Suprapubic skin (tissue), 3 donors: ENCODE results near the gene CCDC57.

Experiments
- EP300 ChIP-seq: sonication (generic); formaldehyde crosslinking; IDR thresholded peaks from one replicate; pipeline ENCODE4 v1.6.1; 2017; ENCODE audit warnings: antibody characterized with exemption
- POLR2A ChIP-seq, 2 donors: fragments of 450-650 bp; IDR thresholded peaks; one replicate each; pipeline ENCODE4 v1.6.1; 2017; ENCODE audit warnings: antibody characterized with exemption in 2 of 2, mild to moderate bottlenecking in 2 of 2, moderate library complexity in 2 of 2
- TF ChIP-seq, protein P1 (sequence below), 2 donors: fragments of 200-600 bp in 1 of 2; fragments of 450-650 bp in 1 of 2; sonication (generic) in 1 of 2; IDR thresholded peaks; one replicate each; pipeline ENCODE4 v1.5.1; 2016 to 2019; ENCODE audit warnings: antibody characterized with exemption in 2 of 2, mild to moderate bottlenecking in 1 of 2, moderate library complexity in 1 of 2

DNA sequence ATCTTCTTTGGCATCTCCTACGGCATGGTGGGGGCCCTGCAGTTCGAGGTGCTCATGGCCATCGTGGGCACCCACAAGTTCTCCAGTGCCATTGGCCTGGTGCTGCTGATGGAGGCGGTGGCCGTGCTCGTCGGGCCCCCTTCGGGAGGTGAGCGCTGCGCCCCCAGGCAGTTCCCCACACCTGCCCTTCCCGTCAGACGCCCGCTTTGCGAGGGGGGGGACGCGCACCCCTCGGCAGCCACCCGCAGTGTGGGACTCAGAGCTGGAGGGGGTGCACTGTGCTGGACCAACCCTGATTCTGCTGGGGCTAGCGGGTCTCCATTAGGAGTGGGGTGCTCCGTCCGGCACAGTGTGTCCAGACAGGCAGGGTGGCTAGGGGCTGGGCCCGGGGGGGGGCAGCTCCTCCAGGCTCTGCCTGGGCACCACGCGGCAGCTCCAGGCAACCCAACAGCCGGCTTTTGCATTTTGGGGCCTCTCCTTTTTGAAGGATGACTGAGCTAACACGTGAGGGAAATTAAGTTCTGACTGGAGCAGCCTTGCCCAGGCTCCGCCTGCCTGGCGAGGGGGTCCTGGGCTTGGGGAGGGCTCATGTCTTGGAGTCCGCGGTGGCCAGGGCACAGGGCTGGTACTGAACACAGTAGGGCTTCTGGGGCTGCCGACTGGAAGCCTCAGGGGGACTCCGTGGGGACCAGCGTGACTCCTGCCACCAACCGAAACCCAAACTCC, 25.3 kb upstream of the CCDC57 start:
- TF ChIP-seq EP300 (no peak), POLR2A (IDR thresholded peaks at IDR 0.05) (no peak)
- TF ChIP-seq, protein P1, sequence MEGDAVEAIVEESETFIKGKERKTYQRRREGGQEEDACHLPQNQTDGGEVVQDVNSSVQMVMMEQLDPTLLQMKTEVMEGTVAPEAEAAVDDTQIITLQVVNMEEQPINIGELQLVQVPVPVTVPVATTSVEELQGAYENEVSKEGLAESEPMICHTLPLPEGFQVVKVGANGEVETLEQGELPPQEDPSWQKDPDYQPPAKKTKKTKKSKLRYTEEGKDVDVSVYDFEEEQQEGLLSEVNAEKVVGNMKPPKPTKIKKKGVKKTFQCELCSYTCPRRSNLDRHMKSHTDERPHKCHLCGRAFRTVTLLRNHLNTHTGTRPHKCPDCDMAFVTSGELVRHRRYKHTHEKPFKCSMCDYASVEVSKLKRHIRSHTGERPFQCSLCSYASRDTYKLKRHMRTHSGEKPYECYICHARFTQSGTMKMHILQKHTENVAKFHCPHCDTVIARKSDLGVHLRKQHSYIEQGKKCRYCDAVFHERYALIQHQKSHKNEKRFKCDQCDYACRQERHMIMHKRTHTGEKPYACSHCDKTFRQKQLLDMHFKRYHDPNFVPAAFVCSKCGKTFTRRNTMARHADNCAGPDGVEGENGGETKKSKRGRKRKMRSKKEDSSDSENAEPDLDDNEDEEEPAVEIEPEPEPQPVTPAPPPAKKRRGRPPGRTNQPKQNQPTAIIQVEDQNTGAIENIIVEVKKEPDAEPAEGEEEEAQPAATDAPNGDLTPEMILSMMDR (IDR thresholded peaks at IDR 0.05) = no peak
